ENCODE data around the gene B4GALNT2.
"Not testable (repeated sequence)": the region's sequence is repeated elsewhere in the genome, so short reads cannot be mapped to it uniquely, and the experiment has no call there.

B4GALNT2 gene

GRCh38 chr17:49168706-49169105 is 36.1 kb downstream of the B4GALNT2 start:
- DNase-seq (ENCODE audit: low spot score): no peak
- no peak overlapping the region for H3K27ac ChIP-seq
- TF ChIP-seq CTCF (conservative IDR thresholded peaks at IDR 0.05; ENCODE audit: low read depth): no peak
- POLR2A ChIA-PET (ENCODE audit: low non-redundant PET): no interaction called here
- CTCF ChIA-PET: interaction anchor here (0.5 to 1.2 kb wide), 4 partner anchors 11 to 208 kb away, joined by 3 to 4 read pairs (median 3); no protein-coding TSS in a partner anchor

- H3K27ac ChIP-seq: no peak overlapping the region
- TF ChIP-seq CTCF (conservative IDR thresholded peaks at IDR 0.05; ENCODE audit: low read depth): no peak
- POLR2A ChIA-PET (ENCODE audit: low non-redundant PET): no interaction called here
- CTCF ChIA-PET: no interaction called here
- DNase-seq (ENCODE audit: low spot score): no peak
Observed at GRCh38 chr17:49170216-49170615, 37.6 kb downstream of the B4GALNT2 start.

- DNase-seq (ENCODE audit: low spot score); POLR2A ChIA-PET (ENCODE audit: low non-redundant PET); CTCF ChIA-PET; H3K27ac ChIP-seq: not testable (repeated sequence)
Observed at GRCh38 chr17:49170711-49171110, 38.1 kb downstream of the B4GALNT2 start.

- H3K27ac ChIP-seq; DNase-seq (ENCODE audit: low spot score); POLR2A ChIA-PET (ENCODE audit: low non-redundant PET): not testable (repeated sequence)
- CTCF ChIA-PET: interaction anchor here (0.8 kb wide), 1 partner anchor 16 kb away, joined by 3 read pairs; no protein-coding TSS in a partner anchor
Observed at GRCh38 chr17:49175978-49176377, 43.4 kb downstream of the B4GALNT2 start.

GRCh38 chr17:49180303-49180702 is 47.7 kb downstream of the B4GALNT2 start:
- POLR2A ChIA-PET (ENCODE audit: low non-redundant PET): interaction anchor here (0.8 kb wide), 1 partner anchor 414 kb away, joined by 5 read pairs; no protein-coding TSS in a partner anchor

GRCh38 chr17:49180998-49181635 is 48.5 kb downstream of the B4GALNT2 start:
- ChIA-PET POLR2A (ENCODE audit: low non-redundant PET) (interaction anchor here (0.8 kb wide), 1 partner anchor 414 kb away, joined by 5 read pairs; no protein-coding TSS in a partner anchor), CTCF (interaction anchor here (1.2 kb wide), 2 partner anchors 17 to 110 kb away, joined by 3 read pairs; no protein-coding TSS in a partner anchor)
- no peak for DNase-seq (ENCODE audit: low spot score)
- no peak overlapping the region for H3K27ac ChIP-seq
- TF ChIP-seq CTCF (conservative IDR thresholded peaks at IDR 0.05; ENCODE audit: low read depth): no peak

More at GRCh38 chr17:49180303-49180702, 47.7 kb downstream of the B4GALNT2 start:
- CTCF ChIA-PET: interaction anchor here (0.6 to 1.2 kb wide), 8 partner anchors 10 to 193 kb away, joined by 3 to 7 read pairs (median 3); no protein-coding TSS in a partner anchor
- DNase-seq (ENCODE audit: low spot score): peak; percentile 65
- TF ChIP-seq CTCF (conservative IDR thresholded peaks at IDR 0.05; ENCODE audit: low read depth): peak; percentile 86
- no peak overlapping the region for H3K27ac ChIP-seq

GRCh38 chr17:49183341-49183740 is 50.8 kb downstream of the B4GALNT2 start:
- no peak for DNase-seq (ENCODE audit: low spot score)
- CTCF ChIA-PET: interaction anchor here (0.6 kb wide), 1 partner anchor 177 kb away, joined by 4 read pairs; no protein-coding TSS in a partner anchor
- no peak overlapping the region for H3K27ac ChIP-seq
- POLR2A ChIA-PET (ENCODE audit: low non-redundant PET): no interaction called here
- no peak for TF ChIP-seq CTCF (conservative IDR thresholded peaks at IDR 0.05; ENCODE audit: low read depth)
